HepG2 (cell line): Measurements from ENCODE around the gene TMX1. TPM values are rescaled to one million over a fixed set of nuclear protein-coding genes. Genes with fewer than 3 reads are reported as not detected.

Experiments used
- CBX1 ChIP-seq: IDR thresholded peaks from one replicate; pipeline ENCODE4 v1.6.1; 2016; ENCODE audit warnings: antibody characterized with exemption, low read depth
- CEBPG ChIP-seq: IDR thresholded peaks from 2 replicates; pipeline ENCODE4 v1.6.1; 2016
- ESRRA ChIP-seq: sonication (generic); formaldehyde crosslinking; IDR thresholded peaks from 2 replicates; pipeline ENCODE4 v1.5.1; 2020; ENCODE audit warnings: mild to moderate bottlenecking, low read depth, missing genetic modification reagents
- KDM2A ChIP-seq: sonication (generic); formaldehyde crosslinking; IDR thresholded peaks from 2 replicates; pipeline ENCODE4 v1.4.0; 2020; ENCODE audit warnings: low read depth, missing genetic modification reagents, borderline replicate concordance
- MEIS1 ChIP-seq: sonication (generic); formaldehyde crosslinking; IDR thresholded peaks from 2 replicates; pipeline ENCODE4 v1.9.0; 2021; ENCODE audit warnings: mild to moderate bottlenecking, missing genetic modification reagents, moderate library complexity, borderline replicate concordance
- POLR2A ChIP-seq, 2 experiments: IDR thresholded peaks; 2 replicates each; pipeline ENCODE4 v1.6.1; 2011; ENCODE audit warnings: low read depth in 2 of 2, low read length in 2 of 2, mild to moderate bottlenecking in 1 of 2, moderate library complexity in 1 of 2; ENCODE audit not compliant: insufficient read depth in 1 of 2
- REL ChIP-seq: sonication (generic); formaldehyde crosslinking; conservative IDR thresholded peaks from 2 replicates; pipeline ENCODE4 v1.8.0; 2022; ENCODE audit warnings: mild to moderate bottlenecking, missing genetic modification reagents, moderate library complexity
- REPIN1 ChIP-seq: sonication (generic); formaldehyde crosslinking; IDR thresholded peaks from 2 replicates; pipeline ENCODE4 v1.8.0; 2022; ENCODE audit warnings: missing genetic modification reagents, low read depth, mild to moderate bottlenecking, borderline replicate concordance
- RFXANK ChIP-seq: IDR thresholded peaks from 2 replicates; pipeline ENCODE4 v1.6.1; 2016
- SRSF9 ChIP-seq: fragments of 200-400 bp; formaldehyde crosslinking; IDR thresholded peaks from 2 replicates; pipeline ENCODE4 v1.6.1; 2018; ENCODE audit warnings: borderline replicate concordance, mild to moderate bottlenecking, low read depth, low read length; ENCODE audit not compliant: insufficient read depth, poor library complexity, severe bottlenecking
- ZNF224 ChIP-seq: sonication (generic); formaldehyde crosslinking; IDR thresholded peaks from 2 replicates; pipeline ENCODE4 v1.5.0; 2020; ENCODE audit warnings: mild to moderate bottlenecking, missing genetic modification reagents
- ZNF331 ChIP-seq: sonication (generic); formaldehyde crosslinking; IDR thresholded peaks from 2 replicates; pipeline ENCODE4 v1.4.0; 2020; ENCODE audit warnings: missing genetic modification reagents
- polyA plus RNA-seq, 8 experiments: library from polyadenylated mRNA; depleted of rRNA in 3 of 8; stranded (reverse) in 7 of 8; unstranded in 1 of 8; fragments of >200 nt; fragmentation: Illumina TruSeq in 4 of 8; extraction: Trizol in 4 of 8; gene quantifications; 2 replicates each; pipeline versions ENCODE4 v1.2.1 to v1.2.3, GENCODE V29; 2011 to 2016; ENCODE audit warnings: low read depth in 4 of 8, missing spikeins in 1 of 8, mixed read lengths in 1 of 8; ENCODE audit not compliant: insufficient read depth in 1 of 8
- total RNA-seq, 5 experiments: library from RNA; depleted of rRNA; stranded (reverse); fragments of >200 nt; fragmentation: Illumina TruSeq; extraction: Trizol; gene quantifications; 2 replicates each; pipeline ENCODE4 v1.2.3, GENCODE V29; 2016; ENCODE audit warnings: low read depth in 1 of 5
- TF ChIP-seq, protein P1 (sequence below): IDR thresholded peaks from 2 replicates; pipeline ENCODE4 v1.6.1; 2016; ENCODE audit warnings: missing compliant biosample characterization, missing genetic modification reagents, borderline replicate concordance
- TF ChIP-seq, protein P2 (sequence below): sonication (generic); formaldehyde crosslinking; conservative IDR thresholded peaks from 2 replicates; pipeline ENCODE4 v1.4.0; 2020; ENCODE audit warnings: missing genetic modification reagents
- TF ChIP-seq, protein P3 (sequence below): sonication (generic); formaldehyde crosslinking; IDR thresholded peaks from 2 replicates; pipeline ENCODE4 v1.8.0; 2022; ENCODE audit warnings: missing genetic modification reagents, low read depth, mild to moderate bottlenecking, borderline replicate concordance
- TF ChIP-seq, protein P4 (sequence below): sonication (generic); formaldehyde crosslinking; IDR thresholded peaks from 2 replicates; pipeline ENCODE4 v1.9.0; 2021; ENCODE audit warnings: missing genetic modification reagents, mild to moderate bottlenecking, borderline replicate concordance
- TF ChIP-seq, protein P5 (sequence below): sonication (generic); formaldehyde crosslinking; IDR thresholded peaks from 2 replicates; pipeline ENCODE4 v1.4.0; 2020; ENCODE audit warnings: low read depth, missing genetic modification reagents

TMX1 gene
- total and polyA plus RNA-seq, 2 of the 13 experiments (the other 11 are each of a cell fraction or from before 2014, with no cell fraction given) = 23.0 to 56.8 TPM

DNA sequence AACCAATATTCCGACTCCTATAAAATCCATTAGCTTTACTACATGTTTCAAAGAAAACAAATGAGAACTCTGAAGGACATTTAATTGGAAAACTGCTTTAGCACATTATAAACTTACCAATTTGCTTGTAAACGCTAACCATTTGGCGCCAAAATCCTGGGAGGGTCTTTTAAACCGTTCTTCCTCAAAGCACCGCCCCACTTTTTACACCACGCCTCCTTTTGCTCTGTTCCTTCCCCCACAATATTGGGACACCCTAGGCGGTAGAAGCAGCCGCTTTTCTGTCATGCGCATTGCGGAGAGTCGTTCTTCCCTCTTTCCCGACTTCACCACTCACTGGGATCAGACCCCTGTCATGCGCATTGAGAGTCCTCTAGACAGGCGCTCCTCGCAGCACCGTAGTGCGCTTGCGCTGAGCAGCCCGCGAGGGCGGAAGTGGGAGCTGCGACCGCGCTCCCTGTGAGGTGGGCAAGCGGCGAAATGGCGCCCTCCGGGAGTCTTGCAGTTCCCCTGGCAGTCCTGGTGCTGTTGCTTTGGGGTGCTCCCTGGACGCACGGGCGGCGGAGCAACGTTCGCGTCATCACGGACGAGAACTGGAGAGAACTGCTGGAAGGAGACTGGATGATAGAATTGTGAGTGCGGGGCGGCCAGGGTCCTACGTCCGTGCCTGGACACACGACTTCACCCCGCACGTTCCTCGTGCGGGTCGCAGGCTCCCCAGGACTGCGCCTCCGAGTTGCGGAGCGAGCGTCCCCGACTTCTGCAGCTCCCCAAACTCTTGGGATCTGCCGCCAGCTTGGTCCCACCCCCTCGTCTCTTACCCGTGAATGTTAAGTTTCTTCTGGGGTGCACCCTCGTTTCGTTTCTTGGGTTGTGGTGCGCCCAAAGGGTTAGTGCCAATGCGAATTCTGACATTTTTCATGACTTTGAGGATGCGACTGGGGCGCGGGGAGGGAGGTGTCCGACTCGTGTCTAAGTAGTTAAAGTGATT lies at the start of gene TMX1 (continued):
- TF ChIP-seq, protein P1, sequence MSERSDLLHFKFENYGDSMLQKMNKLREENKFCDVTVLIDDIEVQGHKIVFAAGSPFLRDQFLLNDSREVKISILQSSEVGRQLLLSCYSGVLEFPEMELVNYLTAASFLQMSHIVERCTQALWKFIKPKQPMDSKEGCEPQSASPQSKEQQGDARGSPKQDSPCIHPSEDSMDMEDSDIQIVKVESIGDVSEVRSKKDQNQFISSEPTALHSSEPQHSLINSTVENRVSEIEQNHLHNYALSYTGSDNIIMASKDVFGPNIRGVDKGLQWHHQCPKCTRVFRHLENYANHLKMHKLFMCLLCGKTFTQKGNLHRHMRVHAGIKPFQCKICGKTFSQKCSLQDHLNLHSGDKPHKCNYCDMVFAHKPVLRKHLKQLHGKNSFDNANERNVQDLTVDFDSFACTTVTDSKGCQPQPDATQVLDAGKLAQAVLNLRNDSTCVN (CRISPR knock-in tag) = 0 out of 2 replicates have a peak, but pooled peaks have one; percentile 40
- TF ChIP-seq CBX1 (peak; percentile 52), MEIS1 (CRISPR knock-in tag) (0 out of 2 replicates have a peak, but pooled peaks have one; percentile 34), REPIN1 (CRISPR knock-in tag) (peak; percentile 82; the same call in 1 of the 2 replicates), SRSF9 (no peak), ZNF331 (CRISPR knock-in tag) (peak; percentile 60; the same call in 1 of the 2 replicates), ESRRA (CRISPR knock-in tag) (0 out of 2 replicates have a peak, but pooled peaks have one; percentile 27), POLR2A (IDR thresholded peaks at IDR 0.05; ENCODE audit: insufficient read depth in 1 of 2, low read depth in 2 of 2, low read length in 2 of 2) (peak; percentile 98 to 99), RFXANK (CRISPR knock-in tag) (no peak), KDM2A (peak; percentile 88), ZNF224 (CRISPR knock-in tag) (peak; percentile 69; the same call in 1 of the 2 replicates), REL (CRISPR knock-in tag) (peak; percentile 62; the same call in 1 of the 2 replicates), CEBPG (CRISPR knock-in tag) (peak; percentile 42; the same call in 1 of the 2 replicates)
- TF ChIP-seq, protein P2, sequence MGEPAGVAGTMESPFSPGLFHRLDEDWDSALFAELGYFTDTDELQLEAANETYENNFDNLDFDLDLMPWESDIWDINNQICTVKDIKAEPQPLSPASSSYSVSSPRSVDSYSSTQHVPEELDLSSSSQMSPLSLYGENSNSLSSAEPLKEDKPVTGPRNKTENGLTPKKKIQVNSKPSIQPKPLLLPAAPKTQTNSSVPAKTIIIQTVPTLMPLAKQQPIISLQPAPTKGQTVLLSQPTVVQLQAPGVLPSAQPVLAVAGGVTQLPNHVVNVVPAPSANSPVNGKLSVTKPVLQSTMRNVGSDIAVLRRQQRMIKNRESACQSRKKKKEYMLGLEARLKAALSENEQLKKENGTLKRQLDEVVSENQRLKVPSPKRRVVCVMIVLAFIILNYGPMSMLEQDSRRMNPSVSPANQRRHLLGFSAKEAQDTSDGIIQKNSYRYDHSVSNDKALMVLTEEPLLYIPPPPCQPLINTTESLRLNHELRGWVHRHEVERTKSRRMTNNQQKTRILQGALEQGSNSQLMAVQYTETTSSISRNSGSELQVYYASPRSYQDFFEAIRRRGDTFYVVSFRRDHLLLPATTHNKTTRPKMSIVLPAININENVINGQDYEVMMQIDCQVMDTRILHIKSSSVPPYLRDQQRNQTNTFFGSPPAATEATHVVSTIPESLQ = no peak
- TF ChIP-seq, protein P3, sequence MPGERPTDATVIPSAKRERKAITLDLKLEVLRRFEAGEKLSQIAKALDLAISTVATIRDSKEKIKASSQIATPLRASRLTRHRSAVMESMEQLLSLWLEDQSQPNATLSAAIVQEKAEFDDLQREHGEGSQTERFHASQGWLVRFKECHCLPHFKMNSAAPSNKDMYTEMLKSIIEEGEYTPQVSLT (CRISPR knock-in tag) = no peak
- TF ChIP-seq, protein P4, sequence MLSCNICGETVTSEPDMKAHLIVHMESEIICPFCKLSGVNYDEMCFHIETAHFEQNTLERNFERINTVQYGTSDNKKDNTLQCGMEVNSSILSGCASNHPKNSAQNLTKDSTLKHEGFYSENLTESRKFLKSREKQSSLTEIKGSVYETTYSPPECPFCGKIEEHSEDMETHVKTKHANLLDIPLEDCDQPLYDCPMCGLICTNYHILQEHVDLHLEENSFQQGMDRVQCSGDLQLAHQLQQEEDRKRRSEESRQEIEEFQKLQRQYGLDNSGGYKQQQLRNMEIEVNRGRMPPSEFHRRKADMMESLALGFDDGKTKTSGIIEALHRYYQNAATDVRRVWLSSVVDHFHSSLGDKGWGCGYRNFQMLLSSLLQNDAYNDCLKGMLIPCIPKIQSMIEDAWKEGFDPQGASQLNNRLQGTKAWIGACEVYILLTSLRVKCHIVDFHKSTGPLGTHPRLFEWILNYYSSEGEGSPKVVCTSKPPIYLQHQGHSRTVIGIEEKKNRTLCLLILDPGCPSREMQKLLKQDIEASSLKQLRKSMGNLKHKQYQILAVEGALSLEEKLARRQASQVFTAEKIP = no peak
- TF ChIP-seq, protein P5, sequence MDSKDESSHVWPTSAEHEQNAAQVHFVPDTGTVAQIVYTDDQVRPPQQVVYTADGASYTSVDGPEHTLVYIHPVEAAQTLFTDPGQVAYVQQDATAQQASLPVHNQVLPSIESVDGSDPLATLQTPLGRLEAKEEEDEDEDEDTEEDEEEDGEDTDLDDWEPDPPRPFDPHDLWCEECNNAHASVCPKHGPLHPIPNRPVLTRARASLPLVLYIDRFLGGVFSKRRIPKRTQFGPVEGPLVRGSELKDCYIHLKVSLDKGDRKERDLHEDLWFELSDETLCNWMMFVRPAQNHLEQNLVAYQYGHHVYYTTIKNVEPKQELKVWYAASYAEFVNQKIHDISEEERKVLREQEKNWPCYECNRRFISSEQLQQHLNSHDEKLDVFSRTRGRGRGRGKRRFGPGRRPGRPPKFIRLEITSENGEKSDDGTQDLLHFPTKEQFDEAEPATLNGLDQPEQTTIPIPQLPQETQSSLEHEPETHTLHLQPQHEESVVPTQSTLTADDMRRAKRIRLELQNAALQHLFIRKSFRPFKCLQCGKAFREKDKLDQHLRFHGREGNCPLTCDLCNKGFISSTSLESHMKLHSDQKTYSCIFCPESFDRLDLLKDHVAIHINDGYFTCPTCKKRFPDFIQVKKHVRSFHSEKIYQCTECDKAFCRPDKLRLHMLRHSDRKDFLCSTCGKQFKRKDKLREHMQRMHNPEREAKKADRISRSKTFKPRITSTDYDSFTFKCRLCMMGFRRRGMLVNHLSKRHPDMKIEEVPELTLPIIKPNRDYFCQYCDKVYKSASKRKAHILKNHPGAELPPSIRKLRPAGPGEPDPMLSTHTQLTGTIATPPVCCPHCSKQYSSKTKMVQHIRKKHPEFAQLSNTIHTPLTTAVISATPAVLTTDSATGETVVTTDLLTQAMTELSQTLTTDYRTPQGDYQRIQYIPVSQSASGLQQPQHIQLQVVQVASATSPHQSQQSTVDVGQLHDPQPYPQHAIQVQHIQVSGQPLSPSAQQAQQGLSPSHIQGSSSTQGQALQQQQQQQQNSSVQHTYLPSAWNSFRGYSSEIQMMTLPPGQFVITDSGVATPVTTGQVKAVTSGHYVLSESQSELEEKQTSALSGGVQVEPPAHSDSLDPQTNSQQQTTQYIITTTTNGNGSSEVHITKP = peak; percentile 58; the same call in 1 of the 2 replicates
